Liver (tissue), 9 donors: ENCODE measurements around the gene USH2A. TPM values are rescaled to one million over a fixed set of nuclear protein-coding genes. Genes with fewer than 3 reads are reported as not detected.

Source experiments
- DNase-seq: peaks from one replicate; pipeline ENCODE4 v3.0.0-alpha.2; 2017; ENCODE audit warnings: low spot score
- H3K27ac ChIP-seq, 2 donors: one replicate each; pipeline ENCODE4 v1.7.0; 2013; ENCODE audit warnings: inconsistent platforms in 2 of 2, low read length in 2 of 2, control low read depth in 1 of 2, low read depth in 1 of 2, mild to moderate bottlenecking in 1 of 2
- H3K27me3 ChIP-seq, 4 donors: one replicate each; pipeline versions ENCODE4 v1.6.1 to v1.7.0; 2013; ENCODE audit warnings: low read length in 3 of 4, inconsistent platforms in 1 of 4, mild to moderate bottlenecking in 1 of 4, moderate library complexity in 1 of 4; ENCODE audit not compliant: control insufficient read depth in 4 of 4, insufficient read depth in 4 of 4
- H3K36me3 ChIP-seq, 4 donors: one replicate each; pipeline versions ENCODE4 v1.6.1 to v1.7.0; 2013; ENCODE audit warnings: low read length in 3 of 4, mild to moderate bottlenecking in 3 of 4, low read depth in 1 of 4, moderate library complexity in 1 of 4; ENCODE audit not compliant: control insufficient read depth in 4 of 4, insufficient read depth in 3 of 4
- H3K4me1 ChIP-seq, 4 donors: one replicate each; pipeline versions ENCODE4 v1.6.1 to v1.7.0; 2013; ENCODE audit warnings: low read length in 3 of 4, mild to moderate bottlenecking in 3 of 4, moderate library complexity in 1 of 4; ENCODE audit not compliant: control insufficient read depth in 4 of 4, insufficient read depth in 4 of 4
- H3K4me3 ChIP-seq, 3 donors: one replicate each; pipeline versions ENCODE4 v1.6.1 to v1.7.0; 2013; ENCODE audit warnings: low read length in 3 of 3, control low read depth in 1 of 3, low read depth in 1 of 3, mild to moderate bottlenecking in 1 of 3
- H3K9ac ChIP-seq, 2 donors: one replicate each; pipeline ENCODE4 v1.7.0; 2013; ENCODE audit warnings: low read length in 2 of 2, mild to moderate bottlenecking in 2 of 2, moderate library complexity in 2 of 2, control low read depth in 1 of 2, low read depth in 1 of 2
- H3K9me3 ChIP-seq, 4 donors: one replicate each; pipeline versions ENCODE4 v1.6.1 to v1.7.0; 2013; ENCODE audit warnings: low read length in 3 of 4; ENCODE audit not compliant: control insufficient read depth in 4 of 4
- ATF3 ChIP-seq: IDR thresholded peaks from 2 replicates; pipeline ENCODE4 v1.6.1; 2016; ENCODE audit warnings: antibody characterized with exemption
- CTCF ChIP-seq: fragments of 150-350 bp; IDR thresholded peaks from 2 replicates; pipeline ENCODE4 v1.5.1; 2017; ENCODE audit warnings: improper control_type of control experiment, low read depth, low read length; ENCODE audit not compliant: missing input control
- EGR1 ChIP-seq, 2 donors: IDR thresholded peaks; 2 replicates each; pipeline ENCODE4 v1.6.1; 2016 to 2018; ENCODE audit warnings: antibody characterized with exemption in 2 of 2, low read depth in 2 of 2
- FOXA1 ChIP-seq: IDR thresholded peaks from 2 replicates; pipeline ENCODE4 v1.6.1; 2016; ENCODE audit warnings: antibody characterized with exemption
- FOXA2 ChIP-seq: IDR thresholded peaks from 2 replicates; pipeline ENCODE4 v1.6.1; 2016; ENCODE audit warnings: antibody characterized with exemption
- GABPA ChIP-seq, 2 donors: IDR thresholded peaks in 1 of 2; conservative IDR thresholded peaks in 1 of 2; 2 replicates each; pipeline ENCODE4 v1.6.1; 2016; ENCODE audit warnings: antibody characterized with exemption in 2 of 2, mild to moderate bottlenecking in 1 of 2, moderate library complexity in 1 of 2
- HNF4A ChIP-seq, 2 donors: conservative IDR thresholded peaks; 2 replicates each; pipeline ENCODE4 v1.6.1; 2016; ENCODE audit warnings: antibody characterized with exemption in 2 of 2, mild to moderate bottlenecking in 2 of 2
- HNF4G ChIP-seq: IDR thresholded peaks from 2 replicates; pipeline ENCODE4 v1.6.1; 2016; ENCODE audit warnings: antibody characterized with exemption
- JUND ChIP-seq, 2 donors: IDR thresholded peaks; 2 replicates each; pipeline ENCODE4 v1.6.1; 2016; ENCODE audit warnings: antibody characterized with exemption in 2 of 2
- RAD21 ChIP-seq, 2 donors: IDR thresholded peaks; 2 replicates each; pipeline ENCODE4 v1.6.1; 2016; ENCODE audit warnings: antibody characterized with exemption in 2 of 2, mild to moderate bottlenecking in 2 of 2
- RXRA ChIP-seq, 2 donors: IDR thresholded peaks; 2 replicates each; pipeline ENCODE4 v1.6.1; 2017 to 2018; ENCODE audit warnings: antibody characterized with exemption in 2 of 2, mild to moderate bottlenecking in 1 of 2
- WGBS: extraction: QIAGEN DNeasy Blood & Tissue Kit; methylation state at CpG from one replicate; pipeline ENCODE4 v1.1.7; 2013; 5-methylcytosine and 5-hydroxymethylcytosine counted together
- polyA plus RNA-seq, 2 donors: library from polyadenylated mRNA; stranded (reverse) in 1 of 2; unstranded in 1 of 2; fragments of 200-250 nt in 1 of 2; fragments of >200 nt in 1 of 2; fragmentation: Nextera tagmentation in 1 of 2; extraction: Ambion mirVana in 1 of 2; gene quantifications; one replicate each; pipeline versions ENCODE4 v1.2.1 to v1.2.3, GENCODE V29; 2013 to 2015
- total RNA-seq, 2 donors: library from RNA; depleted of rRNA; stranded (reverse); fragments of >200 nt; gene quantifications; one replicate each; pipeline ENCODE4 v1.2.3, GENCODE V29; 2014
- TF ChIP-seq, protein P1 (sequence below): IDR thresholded peaks from 2 replicates; pipeline ENCODE4 v1.6.1; 2016; ENCODE audit warnings: antibody characterized with exemption, mild to moderate bottlenecking
- donor health status: healthy.
- donor health status: healthy.
- donor health status: healthy.
- donor health status: healthy.
- donor health status: healthy.

USH2A gene
- total and polyA plus RNA-seq, 4 donors = 0.14 to 1.0 (median 0.31) TPM

DNA sequence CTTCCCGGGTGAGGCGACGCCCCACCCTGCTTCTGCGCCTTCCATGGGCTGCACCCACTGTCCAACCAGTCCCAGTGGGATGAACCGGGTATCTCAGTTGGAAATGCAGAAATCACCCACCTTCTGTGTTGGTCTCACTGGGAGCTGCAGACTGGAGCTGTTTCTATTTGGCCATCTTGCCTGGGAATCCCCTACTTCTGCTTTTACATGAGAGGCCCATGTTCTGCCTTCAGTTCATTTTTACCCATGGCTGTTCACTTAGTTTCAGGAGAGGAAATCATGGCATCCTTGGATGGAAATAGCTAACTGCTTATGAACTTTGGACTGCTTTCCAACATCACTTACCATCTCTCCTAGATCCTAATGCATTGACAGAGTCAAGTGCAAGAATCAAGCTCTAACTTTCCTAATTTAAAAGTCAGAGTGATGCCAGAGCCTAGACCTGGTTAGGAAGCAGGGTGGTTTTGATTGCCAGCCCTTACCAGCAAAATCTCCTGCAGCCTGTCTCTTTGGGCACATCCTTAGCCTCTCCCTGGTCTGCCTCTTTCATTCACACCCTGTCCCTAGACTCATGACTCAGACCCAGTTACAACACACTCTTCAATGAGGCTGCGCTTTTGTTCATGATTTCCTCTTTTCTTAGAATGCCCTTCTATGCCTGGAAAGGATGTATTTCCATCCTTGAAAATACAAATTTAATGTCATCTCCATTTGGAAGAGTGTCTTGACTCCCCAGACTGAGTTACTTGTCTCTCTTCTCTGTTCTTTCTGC, 719.0 kb downstream of the USH2A start:
- peaks cover 0 to 1% (median 0%) of the 10 kb centered on the region in 4 donors for H3K4me1 ChIP-seq
- WGBS = 86% methylated on average over 6 of the region's 6 CpGs
- no peak overlapping the region for H3K9ac ChIP-seq

GRCh38 chr1:215682232-215682631, 741.0 kb downstream of the USH2A start:
- Histone ChIP-seq H3K4me3 (no peak overlapping the region), H3K27me3 (no peaks in the 10 kb centered on the region), H3K27ac (no peak overlapping the region), H3K9ac (no peak overlapping the region), H3K4me1 (peaks cover 0 to 8% (median 3%) of the 10 kb centered on the region in 4 donors), H3K9me3 (no peaks in the 10 kb centered on the region), H3K36me3 (no peaks in the 10 kb centered on the region)
- DNase-seq = no peak
- WGBS = 25% methylated on average over 2 of the region's 2 CpGs
- no peak for TF ChIP-seq GABPA (IDR thresholded peaks at IDR 0.05 in 1 of 2, conservative IDR thresholded peaks at IDR 0.05 in 1 of 2)
- no peak for TF ChIP-seq JUND (IDR thresholded peaks at IDR 0.05)
- TF ChIP-seq HNF4A (conservative IDR thresholded peaks at IDR 0.05) = no peak
- TF ChIP-seq FOXA2 = no peak
- no peak for TF ChIP-seq ATF3
- no peak for TF ChIP-seq FOXA1
- peak; percentile 56 for TF ChIP-seq CTCF
- TF ChIP-seq, protein P1, sequence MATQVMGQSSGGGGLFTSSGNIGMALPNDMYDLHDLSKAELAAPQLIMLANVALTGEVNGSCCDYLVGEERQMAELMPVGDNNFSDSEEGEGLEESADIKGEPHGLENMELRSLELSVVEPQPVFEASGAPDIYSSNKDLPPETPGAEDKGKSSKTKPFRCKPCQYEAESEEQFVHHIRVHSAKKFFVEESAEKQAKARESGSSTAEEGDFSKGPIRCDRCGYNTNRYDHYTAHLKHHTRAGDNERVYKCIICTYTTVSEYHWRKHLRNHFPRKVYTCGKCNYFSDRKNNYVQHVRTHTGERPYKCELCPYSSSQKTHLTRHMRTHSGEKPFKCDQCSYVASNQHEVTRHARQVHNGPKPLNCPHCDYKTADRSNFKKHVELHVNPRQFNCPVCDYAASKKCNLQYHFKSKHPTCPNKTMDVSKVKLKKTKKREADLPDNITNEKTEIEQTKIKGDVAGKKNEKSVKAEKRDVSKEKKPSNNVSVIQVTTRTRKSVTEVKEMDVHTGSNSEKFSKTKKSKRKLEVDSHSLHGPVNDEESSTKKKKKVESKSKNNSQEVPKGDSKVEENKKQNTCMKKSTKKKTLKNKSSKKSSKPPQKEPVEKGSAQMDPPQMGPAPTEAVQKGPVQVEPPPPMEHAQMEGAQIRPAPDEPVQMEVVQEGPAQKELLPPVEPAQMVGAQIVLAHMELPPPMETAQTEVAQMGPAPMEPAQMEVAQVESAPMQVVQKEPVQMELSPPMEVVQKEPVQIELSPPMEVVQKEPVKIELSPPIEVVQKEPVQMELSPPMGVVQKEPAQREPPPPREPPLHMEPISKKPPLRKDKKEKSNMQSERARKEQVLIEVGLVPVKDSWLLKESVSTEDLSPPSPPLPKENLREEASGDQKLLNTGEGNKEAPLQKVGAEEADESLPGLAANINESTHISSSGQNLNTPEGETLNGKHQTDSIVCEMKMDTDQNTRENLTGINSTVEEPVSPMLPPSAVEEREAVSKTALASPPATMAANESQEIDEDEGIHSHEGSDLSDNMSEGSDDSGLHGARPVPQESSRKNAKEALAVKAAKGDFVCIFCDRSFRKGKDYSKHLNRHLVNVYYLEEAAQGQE = no peak
- peak; percentile 79 to 81 for TF ChIP-seq RAD21 (IDR thresholded peaks at IDR 0.05)

More for the DNA sequence above, 719.0 kb downstream of the USH2A start:
- Histone ChIP-seq H3K27me3 (no peaks in the 10 kb centered on the region), H3K4me3 (no peak overlapping the region), H3K27ac (no peak overlapping the region), H3K9me3 (no peaks in the 10 kb centered on the region), H3K36me3 (no peaks in the 10 kb centered on the region)
- no peak for DNase-seq
- TF ChIP-seq CTCF (no peak), RXRA (IDR thresholded peaks at IDR 0.05) (no peak), GABPA (IDR thresholded peaks at IDR 0.05 in 1 of 2, conservative IDR thresholded peaks at IDR 0.05 in 1 of 2) (no peak), HNF4A (conservative IDR thresholded peaks at IDR 0.05) (no peak), HNF4G (no peak), RAD21 (IDR thresholded peaks at IDR 0.05) (no peak), EGR1 (IDR thresholded peaks at IDR 0.05; ENCODE audit: low read depth in 2 of 2) (no peak), ATF3 (no peak), FOXA2 (no peak), JUND (IDR thresholded peaks at IDR 0.05) (no peak)
- TF ChIP-seq, protein P1 = no peak
